Suprapubic skin (tissue), 4 donors: ENCODE results near the gene SMPD1. TPM values are rescaled to one million over a fixed set of nuclear protein-coding genes. Genes with fewer than 3 reads are reported as not detected.

Experiments used
- DNase-seq, 2 donors: peaks; one replicate each; pipeline ENCODE4 v3.0.0-alpha.2; 2019; ENCODE audit warnings: low spot score in 2 of 2
- H3K27ac ChIP-seq: fragments of 200-600 bp; sonication (generic); one replicate; pipeline ENCODE4 v1.5.1; 2019
- H3K27me3 ChIP-seq: fragments of 200-600 bp; sonication (generic); one replicate; pipeline ENCODE4 v1.5.1; 2019
- H3K36me3 ChIP-seq: fragments of 200-600 bp; sonication (generic); one replicate; pipeline ENCODE4 v1.5.1; 2019
- H3K4me1 ChIP-seq: fragments of 200-600 bp; sonication (generic); one replicate; pipeline ENCODE4 v1.5.1; 2019
- H3K4me3 ChIP-seq: fragments of 200-600 bp; sonication (generic); one replicate; pipeline ENCODE4 v1.5.1; 2019; ENCODE audit warnings: mild to moderate bottlenecking
- H3K9me3 ChIP-seq: fragments of 200-600 bp; sonication (generic); one replicate; pipeline ENCODE4 v1.5.1; 2019
- EP300 ChIP-seq: sonication (generic); formaldehyde crosslinking; IDR thresholded peaks from one replicate; pipeline ENCODE4 v1.6.1; 2017; ENCODE audit warnings: antibody characterized with exemption
- POLR2A ChIP-seq, 2 donors: fragments of 450-650 bp; IDR thresholded peaks; one replicate each; pipeline ENCODE4 v1.6.1; 2017; ENCODE audit warnings: antibody characterized with exemption in 2 of 2, mild to moderate bottlenecking in 2 of 2, moderate library complexity in 2 of 2
- POLR2AphosphoS5 ChIP-seq, 3 donors: sonication (generic); formaldehyde crosslinking; IDR thresholded peaks; one replicate each; pipeline ENCODE4 v1.6.1; 2017; ENCODE audit warnings: antibody characterized with exemption in 3 of 3
- whole genome bisulfite sequencing: methylation state at CpG from one replicate; pipeline ENCODE4 v1.1.5; 2018; 5-methylcytosine and 5-hydroxymethylcytosine counted together
- total RNA-seq, 4 donors: library from RNA; depleted of rRNA; stranded (reverse); fragments of >200 nt; gene quantifications; one replicate each; pipeline ENCODE4 v1.1.0, GENCODE V29; 2016
- TF ChIP-seq, protein P1 (sequence below), 2 donors: fragments of 200-600 bp in 1 of 2; fragments of 450-650 bp in 1 of 2; sonication (generic) in 1 of 2; IDR thresholded peaks; one replicate each; pipeline ENCODE4 v1.5.1; 2016 to 2019; ENCODE audit warnings: antibody characterized with exemption in 2 of 2, mild to moderate bottlenecking in 1 of 2, moderate library complexity in 1 of 2

SMPD1 gene
- 10 to 100 TPM; 25.0 to 45.5 (median 40.8) TPM for total RNA-seq

DNA sequence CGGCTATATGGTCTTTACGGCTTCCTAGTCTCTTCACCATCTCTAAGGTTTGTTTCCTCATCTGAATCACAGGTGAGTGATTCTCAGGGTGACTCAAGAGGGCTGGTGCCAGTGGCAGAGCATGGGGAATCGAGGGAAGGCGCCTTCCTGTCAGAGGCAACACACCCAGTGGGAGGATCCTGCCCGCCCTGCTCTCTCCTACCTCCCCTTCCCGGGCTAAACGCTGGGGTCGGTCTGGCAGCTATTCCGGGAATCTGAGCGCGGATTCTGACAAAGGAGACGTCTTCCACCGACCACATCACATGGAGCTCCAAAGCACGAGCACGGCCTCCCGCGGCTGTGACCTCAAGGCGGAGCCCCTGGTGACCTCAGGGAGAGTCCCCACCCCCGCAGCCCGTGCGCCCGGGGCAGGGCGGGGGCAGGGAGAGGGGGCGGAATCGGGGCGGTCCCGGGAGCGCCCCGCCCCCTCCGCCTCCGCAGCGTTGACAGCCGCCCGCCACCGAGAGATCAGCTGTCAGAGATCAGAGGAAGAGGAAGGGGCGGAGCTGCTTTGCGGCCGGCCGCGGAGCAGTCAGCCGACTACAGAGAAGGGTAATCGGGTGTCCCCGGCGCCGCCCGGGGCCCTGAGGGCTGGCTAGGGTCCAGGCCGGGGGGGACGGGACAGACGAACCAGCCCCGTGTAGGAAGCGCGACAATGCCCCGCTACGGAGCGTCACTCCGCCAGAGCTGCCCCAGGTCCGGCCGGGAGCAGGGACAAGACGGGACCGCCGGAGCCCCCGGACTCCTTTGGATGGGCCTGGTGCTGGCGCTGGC lies at the start of gene SMPD1:
TSS of gene SMPD1 (plus strand) at position 570 of the 813 bp plus-strand sequence. CDS start at position 695, 125 bp downstream.
- H3K4me1 ChIP-seq: peaks cover 24% of the 10 kb centered on the region

GRCh38 chr11:6345366-6345765 lies 44.9 kb upstream of the SMPD1 start:
- H3K9me3 ChIP-seq: no peaks in the 10 kb centered on the region
- WGBS: 91% methylated on average over 1 of the region's 1 CpG
- no peak for DNase-seq
- H3K4me3 ChIP-seq: no peak overlapping the region
- no peak overlapping the region for H3K27ac ChIP-seq
- no peaks in the 10 kb centered on the region for H3K4me1 ChIP-seq
- H3K36me3 ChIP-seq: no peaks in the 10 kb centered on the region
- TF ChIP-seq POLR2AphosphoS5 (IDR thresholded peaks at IDR 0.05): no peak
- TF ChIP-seq, protein P1, sequence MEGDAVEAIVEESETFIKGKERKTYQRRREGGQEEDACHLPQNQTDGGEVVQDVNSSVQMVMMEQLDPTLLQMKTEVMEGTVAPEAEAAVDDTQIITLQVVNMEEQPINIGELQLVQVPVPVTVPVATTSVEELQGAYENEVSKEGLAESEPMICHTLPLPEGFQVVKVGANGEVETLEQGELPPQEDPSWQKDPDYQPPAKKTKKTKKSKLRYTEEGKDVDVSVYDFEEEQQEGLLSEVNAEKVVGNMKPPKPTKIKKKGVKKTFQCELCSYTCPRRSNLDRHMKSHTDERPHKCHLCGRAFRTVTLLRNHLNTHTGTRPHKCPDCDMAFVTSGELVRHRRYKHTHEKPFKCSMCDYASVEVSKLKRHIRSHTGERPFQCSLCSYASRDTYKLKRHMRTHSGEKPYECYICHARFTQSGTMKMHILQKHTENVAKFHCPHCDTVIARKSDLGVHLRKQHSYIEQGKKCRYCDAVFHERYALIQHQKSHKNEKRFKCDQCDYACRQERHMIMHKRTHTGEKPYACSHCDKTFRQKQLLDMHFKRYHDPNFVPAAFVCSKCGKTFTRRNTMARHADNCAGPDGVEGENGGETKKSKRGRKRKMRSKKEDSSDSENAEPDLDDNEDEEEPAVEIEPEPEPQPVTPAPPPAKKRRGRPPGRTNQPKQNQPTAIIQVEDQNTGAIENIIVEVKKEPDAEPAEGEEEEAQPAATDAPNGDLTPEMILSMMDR (IDR thresholded peaks at IDR 0.05): no peak
- TF ChIP-seq EP300: no peak
- TF ChIP-seq POLR2A (IDR thresholded peaks at IDR 0.05): no peak
- H3K27me3 ChIP-seq: no peaks in the 10 kb centered on the region

More for the DNA sequence above, at the start of gene SMPD1:
- peak within 1 kb of the TSS; percentile 79 for H3K4me3 ChIP-seq
- TF ChIP-seq POLR2A (IDR thresholded peaks at IDR 0.05): peak in 1 of 2 donors; percentile 63
- TF ChIP-seq POLR2AphosphoS5 (IDR thresholded peaks at IDR 0.05): no peak
- DNase-seq: peak; percentile 96 to 97
- H3K27me3 ChIP-seq: no peaks in the 10 kb centered on the region
- peaks cover 9% of the 10 kb centered on the region for H3K36me3 ChIP-seq
- under 1% methylated on average over 13 of the region's 63 CpGs for WGBS
- no peaks in the 10 kb centered on the region for H3K9me3 ChIP-seq
- H3K27ac ChIP-seq: peak within 1 kb of the TSS; percentile 89

- no peak overlapping the region for H3K27ac ChIP-seq
- TF ChIP-seq POLR2AphosphoS5 (IDR thresholded peaks at IDR 0.05) (no peak), POLR2A (IDR thresholded peaks at IDR 0.05) (no peak), EP300 (no peak)
- TF ChIP-seq, protein P1 (IDR thresholded peaks at IDR 0.05): no peak
- no peaks in the 10 kb centered on the region for H3K36me3 ChIP-seq
- no peak for DNase-seq
- H3K27me3 ChIP-seq: no peaks in the 10 kb centered on the region
- no peak overlapping the region for H3K4me3 ChIP-seq
- H3K4me1 ChIP-seq: no peaks in the 10 kb centered on the region
- H3K9me3 ChIP-seq: no peaks in the 10 kb centered on the region
Observed at GRCh38 chr11:6350043-6350442, 40.2 kb upstream of the SMPD1 start.

DNA sequence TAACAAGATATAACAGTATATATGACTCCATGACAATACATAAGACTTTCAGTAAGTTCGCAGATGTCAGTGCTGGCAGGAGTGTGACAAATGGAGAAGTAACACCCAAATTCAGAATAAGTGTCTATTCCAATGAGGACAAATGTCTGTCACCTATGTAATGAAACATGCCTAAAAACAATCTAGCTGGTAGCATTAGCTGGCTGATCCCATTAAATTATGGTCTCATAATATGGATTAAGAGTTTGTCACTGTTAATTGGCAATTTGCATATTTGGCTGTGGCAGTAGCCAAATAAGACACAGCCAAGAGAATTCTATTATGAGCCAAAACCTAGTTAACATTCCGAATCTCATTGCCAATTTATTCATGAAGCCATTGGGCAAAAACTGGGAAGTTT lies 39.8 kb upstream of the SMPD1 start:
- no peaks in the 10 kb centered on the region for H3K4me1 ChIP-seq
- TF ChIP-seq POLR2A (IDR thresholded peaks at IDR 0.05): no peak
- TF ChIP-seq EP300: no peak
- TF ChIP-seq POLR2AphosphoS5 (IDR thresholded peaks at IDR 0.05): no peak
- TF ChIP-seq, protein P1 (IDR thresholded peaks at IDR 0.05): no peak
- H3K36me3 ChIP-seq: no peaks in the 10 kb centered on the region
- DNase-seq: no peak
- H3K4me3 ChIP-seq: no peak overlapping the region
- 50% methylated on average over 2 of the region's 2 CpGs for WGBS
- H3K27ac ChIP-seq: no peak overlapping the region
- no peaks in the 10 kb centered on the region for H3K27me3 ChIP-seq
- no peaks in the 10 kb centered on the region for H3K9me3 ChIP-seq

GRCh38 chr11:6351782-6352382 lies 38.4 kb upstream of the SMPD1 start:
- DNase-seq: no peak
- TF ChIP-seq POLR2A (IDR thresholded peaks at IDR 0.05): no peak
- TF ChIP-seq EP300: no peak
- TF ChIP-seq POLR2AphosphoS5 (IDR thresholded peaks at IDR 0.05): no peak
- TF ChIP-seq, protein P1 (IDR thresholded peaks at IDR 0.05): no peak
- no peaks in the 10 kb centered on the region for H3K9me3 ChIP-seq
- no peak overlapping the region for H3K4me3 ChIP-seq
- H3K27ac ChIP-seq: no peak overlapping the region
- H3K36me3 ChIP-seq: no peaks in the 10 kb centered on the region
- peaks cover 3% of the 10 kb centered on the region for H3K4me1 ChIP-seq
- 69% methylated on average over 5 of the region's 5 CpGs for WGBS
- no peaks in the 10 kb centered on the region for H3K27me3 ChIP-seq
